ENCODE measurements around the gene EIF2A.
"Not testable (repeated sequence)": the region's sequence is repeated elsewhere in the genome, so short reads cannot be mapped to it uniquely, and the experiment has no call there.

- not testable (repeated sequence) for TF ChIP-seq CTCF (conservative IDR thresholded peaks at IDR 0.05); ZFX (IDR thresholded peaks at IDR 0.05)
Measured at GRCh38 chr3:150622955-150623354, 76.4 kb downstream of the EIF2A start.

Measured in C4-2B (cell line).